ENCODE measurements around the gene EIF4EBP2. TPM values are rescaled to one million over a fixed set of nuclear protein-coding genes. Genes with fewer than 3 reads are reported as not detected.

EIF4EBP2 gene
- polyA plus RNA-seq, 1 donor (not counting 4 experiments of a cell fraction or from before 2014, with no cell fraction given) = 18.9 TPM

DNA sequence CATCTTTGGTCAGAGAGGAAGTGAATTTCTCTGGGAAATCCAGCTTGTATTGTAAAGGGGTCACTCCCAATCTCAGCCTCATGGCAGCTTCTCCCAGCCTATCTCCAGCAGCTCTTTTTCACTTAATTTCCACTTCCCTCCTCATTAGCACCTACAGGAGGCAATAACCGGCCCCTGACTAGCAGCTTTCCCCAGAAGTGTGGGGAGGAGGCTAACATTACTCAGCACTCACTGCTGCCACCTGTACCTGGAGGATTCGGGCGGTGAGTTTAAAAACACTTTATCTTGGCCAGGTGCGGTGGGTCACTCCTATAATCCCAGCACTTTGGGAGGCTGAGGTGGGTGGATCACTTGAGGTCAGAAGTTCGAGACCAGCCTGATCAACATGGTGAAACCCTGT, 33.8 kb downstream of the EIF4EBP2 start:
- no peak overlapping the region for H3K4me2 ChIP-seq (ENCODE audit: control insufficient read depth, extremely low read depth, insufficient read depth, low read depth, low read length)

DNA sequence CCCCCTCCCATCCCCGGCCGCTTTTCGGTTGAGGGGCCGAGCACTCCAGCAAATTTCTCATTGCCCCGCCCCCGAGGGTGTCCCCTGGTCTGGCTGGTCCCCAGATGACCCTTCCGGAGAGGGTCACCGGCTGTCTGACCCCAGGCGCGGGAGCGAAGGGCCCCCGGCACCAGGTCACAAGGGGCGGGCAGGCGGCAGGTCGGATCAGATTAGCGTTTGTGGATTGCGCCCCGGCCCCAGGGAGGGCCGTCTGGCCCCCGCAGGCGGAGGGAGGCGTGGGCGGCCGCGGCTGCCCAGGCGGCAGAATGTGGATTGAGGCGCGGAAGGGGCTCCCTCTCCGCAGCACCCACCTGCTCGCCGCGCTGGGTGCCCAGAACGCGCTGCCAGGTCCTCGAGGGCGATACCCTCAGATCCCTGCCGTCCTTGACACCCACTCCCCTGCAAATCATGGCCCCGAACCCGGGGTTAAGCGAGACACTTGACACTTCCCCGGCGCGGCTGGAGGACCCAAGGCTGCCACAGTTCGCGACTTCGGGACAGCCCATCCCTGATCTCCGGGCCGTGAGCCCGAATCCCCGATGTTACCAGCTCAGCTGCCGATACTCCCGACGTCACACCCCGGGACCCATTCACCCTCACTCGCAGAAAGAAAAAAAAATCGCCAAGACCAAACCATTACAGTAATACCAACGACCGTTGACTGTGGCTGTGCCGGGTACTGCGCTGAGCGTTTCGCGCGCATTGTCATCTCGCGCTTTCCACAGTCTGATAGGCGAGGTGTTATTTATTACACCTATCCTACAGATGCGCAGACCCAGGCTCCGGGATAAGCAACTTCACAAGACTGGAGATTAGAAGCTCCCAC, 36.6 kb downstream of the EIF4EBP2 start:
- peak overlapping the region in 1 of 3 experiments; percentile 11 for H3K4me3 ChIP-seq (ENCODE audit: control insufficient read depth in 2 of 3, extremely low read depth in 1 of 3, insufficient read depth in 2 of 3, low read depth in 1 of 3, low read length in 3 of 3)
- H3K27ac ChIP-seq (ENCODE audit: control insufficient read depth, insufficient read depth, low read length) = no peak overlapping the region
- H2AFZ ChIP-seq (ENCODE audit: control insufficient read depth, low read length) = no peak overlapping the region

More for the DNA sequence above, 33.8 kb downstream of the EIF4EBP2 start:
- TF ChIP-seq EZH2 (IDR thresholded peaks at IDR 0.05; ENCODE audit: low read length) (no peak), CTCF (optimal IDR thresholded peaks at IDR 0.05 in 1 of 3, IDR thresholded peaks at IDR 0.05 in 1 of 3, conservative IDR thresholded peaks at IDR 0.05 in 1 of 3; ENCODE audit: extremely low read depth in 1 of 3, insufficient read depth in 2 of 3, low read length in 3 of 3) (no peak)
- H4K20me1 ChIP-seq (ENCODE audit: control insufficient read depth, extremely low read depth, insufficient read depth, low read length) = no peaks in the 10 kb centered on the region
- no peaks in the 10 kb centered on the region for H3K9me3 ChIP-seq (ENCODE audit: control insufficient read depth, low read depth, low read length)
- no peak for DNase-seq (ENCODE audit: low read depth, low spot score)
- H3K4me3 ChIP-seq (ENCODE audit: control insufficient read depth in 2 of 3, extremely low read depth in 1 of 3, insufficient read depth in 2 of 3, low read depth in 1 of 3, low read length in 3 of 3) = no peak overlapping the region
- H3K36me3 ChIP-seq (ENCODE audit: control insufficient read depth in 2 of 2, extremely low read depth in 1 of 2, insufficient read depth in 2 of 2, low read length in 2 of 2) = no peaks in the 10 kb centered on the region
- H3K79me2 ChIP-seq (ENCODE audit: control insufficient read depth, insufficient read depth, low read length) = no peaks in the 10 kb centered on the region
- H3K4me1 ChIP-seq (ENCODE audit: control insufficient read depth, extremely low read depth, insufficient read depth, low read length) = peaks cover 14% of the 10 kb centered on the region
- no peak for FAIRE-seq
- H2AFZ ChIP-seq (ENCODE audit: control insufficient read depth, low read length) = no peak overlapping the region
- H3K9me1 ChIP-seq (ENCODE audit: control insufficient read depth, extremely low read depth, insufficient read depth, low read length) = no peaks in the 10 kb centered on the region
- dilution Hi-C loops (cut with MboI; ENCODE audit: extremely low pct_ligation_motif_present, low sequenced_read_pairs) = no loop called here
- H3K9ac ChIP-seq (ENCODE audit: control insufficient read depth, extremely low read depth, insufficient read depth, low read length) = no peak overlapping the region
- peaks cover 34% of the 10 kb centered on the region for H3K27me3 ChIP-seq (ENCODE audit: control insufficient read depth, extremely low read depth, insufficient read depth, low read length)
- no peak overlapping the region for H3K27ac ChIP-seq (ENCODE audit: control insufficient read depth, insufficient read depth, low read length)

More for the DNA sequence above, 36.6 kb downstream of the EIF4EBP2 start:
- H3K27me3 ChIP-seq (ENCODE audit: control insufficient read depth, extremely low read depth, insufficient read depth, low read length) = peaks cover 34% of the 10 kb centered on the region
- DNase-seq (ENCODE audit: low read depth, low spot score) (no peak), FAIRE-seq (no peak)
- H3K4me2 ChIP-seq (ENCODE audit: control insufficient read depth, extremely low read depth, insufficient read depth, low read depth, low read length) = peak overlapping the region; percentile 31
- H3K9me3 ChIP-seq (ENCODE audit: control insufficient read depth, low read depth, low read length) = no peaks in the 10 kb centered on the region
- no peaks in the 10 kb centered on the region for H3K36me3 ChIP-seq (ENCODE audit: control insufficient read depth in 2 of 2, extremely low read depth in 1 of 2, insufficient read depth in 2 of 2, low read length in 2 of 2)
- H3K79me2 ChIP-seq (ENCODE audit: control insufficient read depth, insufficient read depth, low read length) = no peaks in the 10 kb centered on the region
- no peak for TF ChIP-seq CTCF (optimal IDR thresholded peaks at IDR 0.05 in 1 of 3, IDR thresholded peaks at IDR 0.05 in 1 of 3, conservative IDR thresholded peaks at IDR 0.05 in 1 of 3; ENCODE audit: extremely low read depth in 1 of 3, insufficient read depth in 2 of 3, low read length in 3 of 3)
- peak; percentile 93 for TF ChIP-seq EZH2 (IDR thresholded peaks at IDR 0.05; ENCODE audit: low read length)
- no peak overlapping the region for H3K9ac ChIP-seq (ENCODE audit: control insufficient read depth, extremely low read depth, insufficient read depth, low read length)
- H3K9me1 ChIP-seq (ENCODE audit: control insufficient read depth, extremely low read depth, insufficient read depth, low read length) = no peaks in the 10 kb centered on the region
- dilution Hi-C loops (cut with MboI; ENCODE audit: extremely low pct_ligation_motif_present, low sequenced_read_pairs) = no loop called here
- no peaks in the 10 kb centered on the region for H4K20me1 ChIP-seq (ENCODE audit: control insufficient read depth, extremely low read depth, insufficient read depth, low read length)
- peaks cover 18% of the 10 kb centered on the region for H3K4me1 ChIP-seq (ENCODE audit: control insufficient read depth, extremely low read depth, insufficient read depth, low read length)
